ENCODE measurements around the gene PPP2R3A. TPM values are rescaled to one million over a fixed set of nuclear protein-coding genes. Genes with fewer than 3 reads are reported as not detected.

The PPP2R3A gene
- total and polyA plus RNA-seq, 9 of the 15 experiments (the other 6 are each of a cell fraction or from before 2014, with no cell fraction given): 0.10 to 0.50 (median 0.24) TPM

- in situ Hi-C loops (cut with MboI): no loop called here
- DNase-seq (ENCODE audit: extremely low read depth in 1 of 4, low spot score in 3 of 4) (no peak), ATAC-seq (no peak), FAIRE-seq (no peak)
- BruUV-seq (replicated peaks): no TSS peak
- Histone ChIP-seq H3K4me1 (replicated peaks in 1 of 2; ENCODE audit: control insufficient read depth in 2 of 2, insufficient read depth in 2 of 2, low read length in 2 of 2) (no peaks in the 10 kb centered on the region), H3K9ac (ENCODE audit: insufficient read depth in 1 of 2, low read depth in 2 of 2, low read length in 2 of 2) (no peak overlapping the region), H2AFZ (ENCODE audit: low read depth, low read length) (no peak overlapping the region), H3K36me3 (ENCODE audit: control insufficient read depth, insufficient read depth, low read length) (no peaks in the 10 kb centered on the region), H3K9me3 (replicated peaks; ENCODE audit: control insufficient read depth, insufficient read depth, low read depth, low read length) (no peaks in the 10 kb centered on the region), H3K27ac (ENCODE audit: extremely low read depth, low read depth, low read length) (no peak overlapping the region), H3K9me1 (ENCODE audit: control insufficient read depth, insufficient read depth, low read length) (no peaks in the 10 kb centered on the region), H3K4me3 (no peak overlapping the region), H4K20me1 (replicated peaks; ENCODE audit: control insufficient read depth, insufficient read depth, low read length) (no peaks in the 10 kb centered on the region), H3K27me3 (ENCODE audit: control insufficient read depth in 2 of 2, insufficient read depth in 2 of 2, low read length in 2 of 2) (no peaks in the 10 kb centered on the region), H3K79me2 (ENCODE audit: control insufficient read depth, insufficient read depth, low read length) (no peaks in the 10 kb centered on the region), H3K4me2 (ENCODE audit: insufficient read depth, low read length) (no peak overlapping the region)
- POLR2A ChIA-PET: interaction anchor here (0.6 to 1.0 kb wide), 2 partner anchors 11 to 174 kb away, joined by 3 read pairs; no protein-coding TSS in a partner anchor
- no peak for TF ChIP-seq CBX2 (IDR thresholded peaks at IDR 0.05; ENCODE audit: insufficient read depth, low read length, poor library complexity, severe bottlenecking)
- no peak for TF ChIP-seq BHLHE40 (IDR thresholded peaks at IDR 0.05; ENCODE audit: low read length)
- TF ChIP-seq NR2C2 (CRISPR knock-in tag; IDR thresholded peaks at IDR 0.05): no peak
- no peak for TF ChIP-seq NR2C2 (tag; IDR thresholded peaks at IDR 0.05)
- TF ChIP-seq CCNT2 (IDR thresholded peaks at IDR 0.05; ENCODE audit: borderline replicate concordance, extremely low read depth, insufficient read length, low read depth, low read length): no peak
- TF ChIP-seq KLF6 (CRISPR knock-in tag; IDR thresholded peaks at IDR 0.05; ENCODE audit: borderline replicate concordance): no peak
- TF ChIP-seq EZH2 (IDR thresholded peaks at IDR 0.05; ENCODE audit: borderline replicate concordance, low read depth, low read length): no peak
- TF ChIP-seq ZNF143 (CRISPR knock-in tag; IDR thresholded peaks at IDR 0.05): no peak
- no peak for TF ChIP-seq ZNF197 (CRISPR knock-in tag; IDR thresholded peaks at IDR 0.05; ENCODE audit: low read depth)
- no peak for TF ChIP-seq ARNT (IDR thresholded peaks at IDR 0.05)
- no peak for TF ChIP-seq ETV5 (CRISPR knock-in tag; IDR thresholded peaks at IDR 0.05; ENCODE audit: low read depth)
- no peak for TF ChIP-seq ZBTB33 (CRISPR knock-in tag; IDR thresholded peaks at IDR 0.05)
- no peak for TF ChIP-seq DEAF1 (CRISPR knock-in tag; IDR thresholded peaks at IDR 0.05)
- TF ChIP-seq ZNF696 (CRISPR knock-in tag; conservative IDR thresholded peaks at IDR 0.05): no peak
- intact Hi-C loops (cut with micrococcal nuclease): no loop called here
- WGBS (ENCODE audit: insufficient coverage, low coverage, missing lambda C conversion rate): 50% methylated on average over 2 of the region's 2 CpGs
- CTCF ChIA-PET (ENCODE audit: low intra/inter-chr PET ratio): no interaction called here
Observed at GRCh38 chr3:136110481-136110880, 145.0 kb downstream of the PPP2R3A start.

All from K562 (cell line).